WTC11 (cell line): ENCODE results near the gene TEDC2. TPM values are rescaled to one million over a fixed set of nuclear protein-coding genes. Genes with fewer than 3 reads are reported as not detected.

Experiments used
- ATAC-seq: fragments of 200-7000 bp; cut with Tn5 transposase; 2 replicates; pipeline ENCODE4 v1.10.0; 2021; ENCODE audit warnings: mild to moderate bottlenecking, moderate library complexity
- CTCF ChIA-PET: fragments of 300-600 bp; sonication (Branson Sonifier 250); formaldehyde crosslinking; loops from one replicate; lab custom pipeline; 2021; ENCODE audit warnings: antibody characterized with exemption; lab: Charles Lee
- POLR2A ChIA-PET: fragments of 350-600 bp; sonication (Branson Sonifier 250); formaldehyde crosslinking; loops from one replicate; lab custom pipeline; 2021; ENCODE audit warnings: antibody characterized with exemption; lab: Charles Lee
- DNase-seq: peaks from one replicate; pipeline ENCODE4 v3.0.0; 2021; ENCODE audit warnings: low spot score
- H3K27ac Mint-ChIP-seq: 2 replicates; pipeline ENCODE4 v1.8.0; 2021; ENCODE audit warnings: mixed read lengths
- H3K27me3 Mint-ChIP-seq: 2 replicates; pipeline ENCODE4 v1.8.0; 2021; ENCODE audit warnings: low read depth, mild to moderate bottlenecking, moderate library complexity, mixed read lengths
- H3K36me3 Mint-ChIP-seq: 2 replicates; pipeline ENCODE4 v1.8.0; 2021; ENCODE audit warnings: mixed read lengths
- H3K4me1 Mint-ChIP-seq: 2 replicates; pipeline ENCODE4 v1.8.0; 2022; ENCODE audit warnings: mixed read lengths
- H3K4me3 Mint-ChIP-seq: 2 replicates; pipeline ENCODE4 v1.8.0; 2021; ENCODE audit warnings: mild to moderate bottlenecking, moderate library complexity, mixed read lengths
- H3K9me3 Mint-ChIP-seq: 2 replicates; pipeline ENCODE4 v1.8.0; 2021; ENCODE audit warnings: mixed read lengths
- GTF2I ChIP-seq: fragments of 250-450 bp; sonication (Bioruptor Pico); conservative IDR thresholded peaks from 2 replicates; pipeline ENCODE4 v1.4.0; 2021; ENCODE audit warnings: mild to moderate bottlenecking
- IRF2 ChIP-seq: sonication (generic); formaldehyde crosslinking; IDR thresholded peaks from 2 replicates; pipeline ENCODE4 v1.8.0; 2022; ENCODE audit warnings: low read depth, missing genetic modification reagents, borderline replicate concordance
- MYBL2 ChIP-seq: sonication (generic); formaldehyde crosslinking; IDR thresholded peaks from 2 replicates; pipeline ENCODE4 v1.8.1; 2023; ENCODE audit warnings: mild to moderate bottlenecking, moderate library complexity, missing genetic modification reagents
- NFE2L1 ChIP-seq: sonication (generic); formaldehyde crosslinking; IDR thresholded peaks from 2 replicates; pipeline ENCODE4 v1.8.1; 2023; ENCODE audit warnings: missing genetic modification reagents
- NR1H2 ChIP-seq: sonication (generic); formaldehyde crosslinking; IDR thresholded peaks from 2 replicates; pipeline ENCODE4 v1.9.0; 2021; ENCODE audit warnings: mild to moderate bottlenecking, moderate library complexity, missing genetic modification reagents
- PRRX2 ChIP-seq: fragments of 250-450 bp; sonication (Bioruptor Pico); IDR thresholded peaks from 2 replicates; pipeline ENCODE4 v1.8.0; 2021; ENCODE audit warnings: mild to moderate bottlenecking
- RORB ChIP-seq: fragments of 250-450 bp; sonication (Bioruptor Pico); IDR thresholded peaks from 2 replicates; pipeline ENCODE4 v1.9.0; 2021; ENCODE audit warnings: mild to moderate bottlenecking
- ZNF138 ChIP-seq: sonication (generic); formaldehyde crosslinking; conservative IDR thresholded peaks from 2 replicates; pipeline ENCODE4 v1.8.1; 2022; ENCODE audit warnings: mild to moderate bottlenecking, moderate library complexity, missing genetic modification reagents
- ZNF396 ChIP-seq: fragments of 250-450 bp; sonication (Bioruptor Pico); IDR thresholded peaks from 2 replicates; pipeline ENCODE4 v1.8.0; 2021; ENCODE audit warnings: mild to moderate bottlenecking, moderate library complexity, borderline replicate concordance
- ZNF416 ChIP-seq: fragments of 250-450 bp; sonication (Bioruptor Pico); IDR thresholded peaks from 2 replicates; pipeline ENCODE4 v1.9.0; 2021; ENCODE audit warnings: mild to moderate bottlenecking, inconsistent platforms
- total RNA-seq: library from RNA; stranded (reverse); gene quantifications from 3 replicates; pipeline ENCODE4 v1.2.3, GENCODE V29; 2021
- TF ChIP-seq, protein P1 (sequence below): sonication (generic); formaldehyde crosslinking; IDR thresholded peaks from 2 replicates; pipeline ENCODE4 v1.8.0; 2022; ENCODE audit warnings: mild to moderate bottlenecking, missing genetic modification reagents
- TF ChIP-seq, protein P2 (sequence below): sonication (generic); formaldehyde crosslinking; IDR thresholded peaks from 2 replicates; pipeline ENCODE4 v1.8.0; 2022; ENCODE audit warnings: missing genetic modification reagents
- TF ChIP-seq, protein P3 (sequence below): sonication (generic); formaldehyde crosslinking; IDR thresholded peaks from 2 replicates; pipeline ENCODE4 v1.8.1; 2022; ENCODE audit warnings: missing genetic modification reagents, borderline replicate concordance
- TF ChIP-seq, protein P4 (sequence below): sonication (generic); formaldehyde crosslinking; conservative IDR thresholded peaks from 2 replicates; pipeline ENCODE4 v1.8.1; 2023; ENCODE audit warnings: mild to moderate bottlenecking, low read depth, missing genetic modification reagents, moderate library complexity
- TF ChIP-seq, protein P5 (sequence below): fragments of 250-450 bp; sonication (Bioruptor Pico); conservative IDR thresholded peaks from 2 replicates; pipeline ENCODE4 v1.9.0; 2021; ENCODE audit warnings: mild to moderate bottlenecking
- TF ChIP-seq, protein P6 (sequence below): sonication (generic); formaldehyde crosslinking; IDR thresholded peaks from 2 replicates; pipeline ENCODE4 v1.8.1; 2022; ENCODE audit warnings: low read depth, missing genetic modification reagents, borderline replicate concordance

TEDC2 gene
- total RNA-seq, 1 experiment from 2014 or later = 61.6 TPM

DNA sequence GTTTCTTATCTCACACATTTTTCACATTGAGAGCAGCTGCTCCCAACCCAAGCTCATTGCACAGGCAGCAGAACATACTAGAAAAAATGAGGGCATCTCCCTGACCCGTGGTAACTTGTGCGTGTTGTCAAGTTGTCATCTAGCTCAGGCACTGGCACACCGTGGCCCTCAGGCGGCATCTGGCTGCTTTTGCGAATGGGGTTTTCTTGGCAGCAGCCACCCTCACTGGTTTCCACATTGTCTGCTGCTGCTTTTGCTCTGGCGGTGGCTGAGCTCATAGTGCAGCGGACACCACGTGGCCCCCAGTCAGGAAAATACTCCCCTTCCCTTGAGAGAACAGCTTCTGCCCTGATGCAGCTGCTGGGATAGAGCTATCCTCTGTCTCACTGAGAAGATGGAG lies 9.4 kb upstream of the TEDC2 start:
- Mint-ChIP-seq H3K36me3 (peaks cover 64% of the 10 kb centered on the region), H3K27ac (no peak overlapping the region), H3K9me3 (no peaks in the 10 kb centered on the region), H3K4me1 (no peaks in the 10 kb centered on the region), H3K4me3 (no peak overlapping the region), H3K27me3 (no peaks in the 10 kb centered on the region)
- ATAC-seq (no peak), DNase-seq (no peak)
- POLR2A ChIA-PET = interaction anchor here (0.6 kb wide), 1 partner anchor 18 kb away, joined by 5 read pairs; no protein-coding TSS in a partner anchor
- CTCF ChIA-PET = interaction anchor here (1.1 kb wide), 1 partner anchor 74 kb away, joined by 5 read pairs; no protein-coding TSS in a partner anchor
- TF ChIP-seq, protein P1, sequence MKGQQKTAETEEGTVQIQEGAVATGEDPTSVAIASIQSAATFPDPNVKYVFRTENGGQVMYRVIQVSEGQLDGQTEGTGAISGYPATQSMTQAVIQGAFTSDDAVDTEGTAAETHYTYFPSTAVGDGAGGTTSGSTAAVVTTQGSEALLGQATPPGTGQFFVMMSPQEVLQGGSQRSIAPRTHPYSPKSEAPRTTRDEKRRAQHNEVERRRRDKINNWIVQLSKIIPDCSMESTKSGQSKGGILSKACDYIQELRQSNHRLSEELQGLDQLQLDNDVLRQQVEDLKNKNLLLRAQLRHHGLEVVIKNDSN (CRISPR knock-in tag) = no peak
- TF ChIP-seq, protein P2, sequence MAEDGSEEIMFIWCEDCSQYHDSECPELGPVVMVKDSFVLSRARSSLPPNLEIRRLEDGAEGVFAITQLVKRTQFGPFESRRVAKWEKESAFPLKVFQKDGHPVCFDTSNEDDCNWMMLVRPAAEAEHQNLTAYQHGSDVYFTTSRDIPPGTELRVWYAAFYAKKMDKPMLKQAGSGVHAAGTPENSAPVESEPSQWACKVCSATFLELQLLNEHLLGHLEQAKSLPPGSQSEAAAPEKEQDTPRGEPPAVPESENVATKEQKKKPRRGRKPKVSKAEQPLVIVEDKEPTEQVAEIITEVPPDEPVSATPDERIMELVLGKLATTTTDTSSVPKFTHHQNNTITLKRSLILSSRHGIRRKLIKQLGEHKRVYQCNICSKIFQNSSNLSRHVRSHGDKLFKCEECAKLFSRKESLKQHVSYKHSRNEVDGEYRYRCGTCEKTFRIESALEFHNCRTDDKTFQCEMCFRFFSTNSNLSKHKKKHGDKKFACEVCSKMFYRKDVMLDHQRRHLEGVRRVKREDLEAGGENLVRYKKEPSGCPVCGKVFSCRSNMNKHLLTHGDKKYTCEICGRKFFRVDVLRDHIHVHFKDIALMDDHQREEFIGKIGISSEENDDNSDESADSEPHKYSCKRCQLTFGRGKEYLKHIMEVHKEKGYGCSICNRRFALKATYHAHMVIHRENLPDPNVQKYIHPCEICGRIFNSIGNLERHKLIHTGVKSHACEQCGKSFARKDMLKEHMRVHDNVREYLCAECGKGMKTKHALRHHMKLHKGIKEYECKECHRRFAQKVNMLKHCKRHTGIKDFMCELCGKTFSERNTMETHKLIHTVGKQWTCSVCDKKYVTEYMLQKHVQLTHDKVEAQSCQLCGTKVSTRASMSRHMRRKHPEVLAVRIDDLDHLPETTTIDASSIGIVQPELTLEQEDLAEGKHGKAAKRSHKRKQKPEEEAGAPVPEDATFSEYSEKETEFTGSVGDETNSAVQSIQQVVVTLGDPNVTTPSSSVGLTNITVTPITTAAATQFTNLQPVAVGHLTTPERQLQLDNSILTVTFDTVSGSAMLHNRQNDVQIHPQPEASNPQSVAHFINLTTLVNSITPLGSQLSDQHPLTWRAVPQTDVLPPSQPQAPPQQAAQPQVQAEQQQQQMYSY (CRISPR knock-in tag) = no peak
- TF ChIP-seq, protein P3, sequence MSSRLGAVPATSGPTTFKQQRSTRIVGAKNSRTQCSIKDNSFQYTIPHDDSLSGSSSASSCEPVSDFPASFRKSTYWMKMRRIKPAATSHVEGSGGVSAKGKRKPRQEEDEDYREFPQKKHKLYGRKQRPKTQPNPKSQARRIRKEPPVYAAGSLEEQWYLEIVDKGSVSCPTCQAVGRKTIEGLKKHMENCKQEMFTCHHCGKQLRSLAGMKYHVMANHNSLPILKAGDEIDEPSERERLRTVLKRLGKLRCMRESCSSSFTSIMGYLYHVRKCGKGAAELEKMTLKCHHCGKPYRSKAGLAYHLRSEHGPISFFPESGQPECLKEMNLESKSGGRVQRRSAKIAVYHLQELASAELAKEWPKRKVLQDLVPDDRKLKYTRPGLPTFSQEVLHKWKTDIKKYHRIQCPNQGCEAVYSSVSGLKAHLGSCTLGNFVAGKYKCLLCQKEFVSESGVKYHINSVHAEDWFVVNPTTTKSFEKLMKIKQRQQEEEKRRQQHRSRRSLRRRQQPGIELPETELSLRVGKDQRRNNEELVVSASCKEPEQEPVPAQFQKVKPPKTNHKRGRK (CRISPR knock-in tag) = no peak
- no peak for TF ChIP-seq ZNF138 (CRISPR knock-in tag)
- TF ChIP-seq PRRX2 = no peak
- no peak for TF ChIP-seq GTF2I (CRISPR knock-in tag)
- no peak for TF ChIP-seq MYBL2 (CRISPR knock-in tag)
- TF ChIP-seq RORB (CRISPR knock-in tag) = no peak
- no peak for TF ChIP-seq ZNF396 (CRISPR knock-in tag)
- TF ChIP-seq NR1H2 (CRISPR knock-in tag) = no peak
- TF ChIP-seq, protein P4, sequence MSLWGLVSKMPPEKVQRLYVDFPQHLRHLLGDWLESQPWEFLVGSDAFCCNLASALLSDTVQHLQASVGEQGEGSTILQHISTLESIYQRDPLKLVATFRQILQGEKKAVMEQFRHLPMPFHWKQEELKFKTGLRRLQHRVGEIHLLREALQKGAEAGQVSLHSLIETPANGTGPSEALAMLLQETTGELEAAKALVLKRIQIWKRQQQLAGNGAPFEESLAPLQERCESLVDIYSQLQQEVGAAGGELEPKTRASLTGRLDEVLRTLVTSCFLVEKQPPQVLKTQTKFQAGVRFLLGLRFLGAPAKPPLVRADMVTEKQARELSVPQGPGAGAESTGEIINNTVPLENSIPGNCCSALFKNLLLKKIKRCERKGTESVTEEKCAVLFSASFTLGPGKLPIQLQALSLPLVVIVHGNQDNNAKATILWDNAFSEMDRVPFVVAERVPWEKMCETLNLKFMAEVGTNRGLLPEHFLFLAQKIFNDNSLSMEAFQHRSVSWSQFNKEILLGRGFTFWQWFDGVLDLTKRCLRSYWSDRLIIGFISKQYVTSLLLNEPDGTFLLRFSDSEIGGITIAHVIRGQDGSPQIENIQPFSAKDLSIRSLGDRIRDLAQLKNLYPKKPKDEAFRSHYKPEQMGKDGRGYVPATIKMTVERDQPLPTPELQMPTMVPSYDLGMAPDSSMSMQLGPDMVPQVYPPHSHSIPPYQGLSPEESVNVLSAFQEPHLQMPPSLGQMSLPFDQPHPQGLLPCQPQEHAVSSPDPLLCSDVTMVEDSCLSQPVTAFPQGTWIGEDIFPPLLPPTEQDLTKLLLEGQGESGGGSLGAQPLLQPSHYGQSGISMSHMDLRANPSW (CRISPR knock-in tag) = no peak
- no peak for TF ChIP-seq ZNF416
- TF ChIP-seq, protein P5, sequence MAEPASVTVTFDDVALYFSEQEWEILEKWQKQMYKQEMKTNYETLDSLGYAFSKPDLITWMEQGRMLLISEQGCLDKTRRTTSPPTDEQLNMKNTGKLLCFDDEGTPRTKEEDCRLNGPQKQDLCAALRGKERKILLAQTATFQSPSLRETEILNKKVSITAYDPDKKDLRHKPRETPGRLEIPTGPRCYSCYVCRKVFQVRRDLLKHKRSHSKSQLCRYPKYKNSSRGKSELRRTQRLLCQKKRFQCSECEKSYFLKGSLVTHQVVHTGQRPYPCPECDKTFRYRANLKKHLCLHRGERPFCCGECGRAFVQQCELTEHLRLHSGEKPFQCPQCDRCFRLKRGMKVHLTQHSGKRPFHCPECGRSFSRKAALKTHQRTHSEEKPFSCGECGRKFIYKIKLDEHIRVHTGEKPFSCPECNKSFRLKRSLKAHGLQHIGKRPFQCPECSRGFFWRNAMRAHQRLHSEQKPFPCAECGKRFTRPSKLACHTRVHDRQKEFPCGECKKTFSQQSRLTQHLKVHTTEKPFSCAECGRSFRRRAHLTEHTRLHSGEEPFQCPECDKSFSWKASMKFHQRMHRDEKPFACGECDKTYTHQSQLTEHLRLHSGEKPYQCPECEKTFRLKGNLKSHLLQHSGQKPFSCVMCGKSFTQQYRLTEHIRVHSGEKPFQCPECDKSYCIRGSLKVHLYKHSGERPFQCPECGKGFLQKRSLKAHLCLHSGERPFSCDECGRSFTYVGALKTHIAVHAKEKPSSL (CRISPR knock-in tag) = no peak
- no peak for TF ChIP-seq NFE2L1 (CRISPR knock-in tag)
- TF ChIP-seq, protein P6, sequence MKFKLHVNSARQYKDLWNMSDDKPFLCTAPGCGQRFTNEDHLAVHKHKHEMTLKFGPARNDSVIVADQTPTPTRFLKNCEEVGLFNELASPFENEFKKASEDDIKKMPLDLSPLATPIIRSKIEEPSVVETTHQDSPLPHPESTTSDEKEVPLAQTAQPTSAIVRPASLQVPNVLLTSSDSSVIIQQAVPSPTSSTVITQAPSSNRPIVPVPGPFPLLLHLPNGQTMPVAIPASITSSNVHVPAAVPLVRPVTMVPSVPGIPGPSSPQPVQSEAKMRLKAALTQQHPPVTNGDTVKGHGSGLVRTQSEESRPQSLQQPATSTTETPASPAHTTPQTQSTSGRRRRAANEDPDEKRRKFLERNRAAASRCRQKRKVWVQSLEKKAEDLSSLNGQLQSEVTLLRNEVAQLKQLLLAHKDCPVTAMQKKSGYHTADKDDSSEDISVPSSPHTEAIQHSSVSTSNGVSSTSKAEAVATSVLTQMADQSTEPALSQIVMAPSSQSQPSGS (CRISPR knock-in tag) = no peak
- no peak for TF ChIP-seq IRF2
